Measurements from ENCODE around the gene STK38L.

The STK38L gene

GRCh38 chr12:27345376-27345775 lies 101.3 kb downstream of the STK38L start:
- no peak for DNase-seq (ENCODE audit: low read depth in 2 of 2)

DNA sequence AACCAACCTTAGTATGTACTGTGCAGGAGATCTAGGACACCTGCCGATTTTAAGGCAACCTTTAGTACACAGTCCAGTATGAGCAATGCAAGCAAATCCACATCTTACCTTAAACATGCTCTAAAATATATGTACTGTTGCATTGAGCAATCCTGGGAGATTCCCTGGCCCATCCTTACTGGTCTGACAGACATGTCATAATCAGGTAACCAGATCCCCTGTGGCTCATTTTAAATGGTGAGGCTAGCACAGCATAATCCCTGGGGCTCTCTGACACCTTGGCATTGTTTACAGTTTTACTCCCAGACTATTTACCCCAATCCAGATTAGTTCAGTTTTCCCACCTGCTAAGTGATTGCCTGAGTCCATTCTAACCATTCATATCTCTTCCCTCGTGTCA lies 103.7 kb downstream of the STK38L start:
- DNase-seq (ENCODE audit: low read depth in 2 of 2), result no peak

DNA sequence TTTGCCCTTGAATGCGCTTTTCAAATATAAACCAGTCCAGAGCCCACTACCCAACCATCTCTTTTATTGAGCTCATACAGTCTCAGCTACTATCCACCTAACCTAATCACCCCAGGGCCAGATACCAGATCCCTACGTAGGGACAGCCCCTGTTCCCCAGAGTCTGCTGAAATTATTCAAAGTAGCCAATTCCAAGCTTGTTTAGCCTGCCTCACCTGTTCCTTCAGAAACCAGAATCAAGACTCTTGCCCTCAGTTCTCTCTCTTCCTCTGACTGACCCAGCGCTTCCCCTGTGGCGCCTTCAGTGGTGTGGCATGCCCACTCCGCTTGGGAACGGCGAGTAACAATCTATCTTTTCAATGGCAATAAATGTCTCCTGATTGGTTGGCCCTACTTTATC lies 107.4 kb downstream of the STK38L start:
- DNase-seq (ENCODE audit: low read depth in 2 of 2), result no peak

- DNase-seq (ENCODE audit: low read depth in 2 of 2), result no peak
Measured at GRCh38 chr12:27355486-27355885, 111.4 kb downstream of the STK38L start.

DNA sequence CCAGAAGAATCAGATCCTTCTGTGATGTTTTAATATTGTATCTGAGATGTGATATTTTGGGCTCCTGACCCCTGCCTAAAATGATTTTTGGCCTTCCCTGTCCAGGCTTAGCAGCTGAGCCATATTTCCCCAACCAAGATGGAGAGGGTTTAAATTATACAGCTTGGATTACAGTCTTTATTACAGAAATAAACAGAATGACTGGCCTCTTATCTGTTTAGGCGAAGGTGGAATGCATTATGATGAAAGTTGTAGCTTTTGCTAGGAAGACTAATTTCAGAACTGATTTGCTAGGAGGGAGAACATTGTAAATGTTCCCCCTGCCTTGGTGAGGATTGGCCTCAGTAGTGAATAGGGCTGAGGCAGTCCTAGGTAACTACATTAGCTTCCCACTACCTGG lies 111.9 kb downstream of the STK38L start:
- DNase-seq (ENCODE audit: low read depth in 2 of 2), result no peak

DNA sequence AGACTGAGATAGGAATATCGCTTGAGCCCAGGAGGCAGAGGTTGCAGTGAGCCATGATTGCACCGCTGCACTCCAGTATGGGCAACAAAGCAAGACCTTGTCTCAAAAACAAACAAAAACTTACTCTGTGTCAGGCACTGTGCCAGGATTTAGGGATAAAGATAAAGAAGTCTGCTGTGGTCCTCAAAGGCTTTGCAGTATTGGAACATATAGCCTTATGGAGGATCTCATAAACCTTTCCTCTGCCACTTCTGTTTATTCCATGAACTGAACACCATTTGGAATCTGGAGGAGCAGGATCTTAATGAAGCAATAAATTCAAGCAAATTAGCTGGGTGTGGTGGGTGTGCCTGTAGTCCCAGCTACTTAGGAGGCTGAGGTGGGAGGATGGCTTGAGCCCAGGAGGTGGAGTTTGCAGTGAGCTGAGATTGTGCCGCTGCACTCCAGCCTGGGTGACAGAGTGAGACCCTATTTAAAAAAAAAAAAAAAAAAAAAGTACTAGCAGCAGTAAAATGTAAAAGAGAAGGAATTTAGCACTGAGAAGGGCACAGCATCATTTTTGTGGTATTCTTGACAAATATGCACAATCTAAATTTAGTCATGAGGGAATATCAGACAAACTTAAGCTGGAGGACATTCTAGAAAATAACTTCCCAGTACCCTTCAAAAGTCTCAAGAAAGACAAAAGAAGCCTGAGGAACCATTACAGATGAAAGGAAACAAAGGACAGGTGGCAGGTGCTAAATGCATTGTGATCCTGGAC lies 115.7 kb downstream of the STK38L start:
- DNase-seq (ENCODE audit: low read depth in 2 of 2), result no peak

DNA sequence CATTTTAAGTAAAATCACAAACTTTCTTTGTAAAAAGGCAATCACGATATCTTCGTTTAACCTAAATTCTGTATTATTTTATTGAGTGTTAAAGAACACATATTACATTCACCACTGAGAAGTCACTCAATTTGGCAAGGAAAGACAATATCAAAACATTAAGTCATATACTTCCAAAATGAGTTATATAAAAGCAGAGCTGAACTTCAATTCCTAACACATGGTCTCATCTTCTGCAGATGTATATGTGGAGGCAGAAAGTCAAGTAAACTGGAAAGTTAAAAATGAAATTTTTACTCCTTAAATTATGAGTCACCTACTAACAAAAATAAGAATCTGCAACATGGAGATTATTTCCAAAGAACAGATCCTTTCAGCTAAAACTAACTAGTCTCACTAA lies 117.3 kb downstream of the STK38L start:
- no peak for DNase-seq (ENCODE audit: low read depth in 2 of 2)

- DNase-seq (ENCODE audit: low read depth in 2 of 2), result no peak
Measured at GRCh38 chr12:27366621-27367020, 122.5 kb downstream of the STK38L start.

- DNase-seq (ENCODE audit: low read depth in 2 of 2), result no peak
Measured at GRCh38 chr12:27367078-27367477, 123.0 kb downstream of the STK38L start.

Data from stimulated activated CD4-positive, alpha-beta T cell treated with anti-CD3 and anti-CD28 coated beads, Interleukin-12 subunit alpha, Interleukin-12 subunit beta, amount 100 ng/mL, for 24 hours (primary cell).